Measurements from ENCODE around the gene LDLRAD3.

LDLRAD3 gene

GRCh38 chr11:36033936-36034335 is 90.1 kb downstream of the LDLRAD3 start:
- Histone ChIP-seq H4K20me1 (ENCODE audit: insufficient read depth, low read length) (no peaks in the 10 kb centered on the region), H3K9ac (ENCODE audit: low read length) (no peak overlapping the region), H3K4me3 (ENCODE audit: low read length) (no peak overlapping the region), H3K36me3 (replicated peaks; ENCODE audit: low read depth, low read length) (no peaks in the 10 kb centered on the region), H3K4me2 (ENCODE audit: low read length) (no peak overlapping the region), H3K4me1 (ENCODE audit: low read length) (no peaks in the 10 kb centered on the region), H3K79me2 (ENCODE audit: low read length) (no peaks in the 10 kb centered on the region), H3K27ac (ENCODE audit: low read length) (no peak overlapping the region), H3K27me3 (ENCODE audit: low read depth, low read length) (peaks cover 15% of the 10 kb centered on the region; the same call in 1 of the 2 replicates), H2AFZ (ENCODE audit: low read depth, low read length) (no peak overlapping the region), H3K9me3 (ENCODE audit: insufficient read depth, low read length) (no peaks in the 10 kb centered on the region)
- TF ChIP-seq CTCF (IDR thresholded peaks at IDR 0.05; ENCODE audit: low read depth, low read length) (no peak), EZH2phosphoT487 (IDR thresholded peaks at IDR 0.05; ENCODE audit: low read depth) (no peak)

- Histone ChIP-seq H4K20me1 (ENCODE audit: insufficient read depth, low read length) (no peaks in the 10 kb centered on the region), H3K27ac (ENCODE audit: low read length) (no peak overlapping the region), H3K79me2 (ENCODE audit: low read length) (no peaks in the 10 kb centered on the region), H3K9ac (ENCODE audit: low read length) (no peak overlapping the region), H3K27me3 (ENCODE audit: low read depth, low read length) (peaks cover 17% of the 10 kb centered on the region; the same call in 1 of the 2 replicates), H2AFZ (ENCODE audit: low read depth, low read length) (no peak overlapping the region), H3K9me3 (ENCODE audit: insufficient read depth, low read length) (no peaks in the 10 kb centered on the region), H3K36me3 (replicated peaks; ENCODE audit: low read depth, low read length) (no peaks in the 10 kb centered on the region), H3K4me3 (ENCODE audit: low read length) (no peak overlapping the region), H3K4me2 (ENCODE audit: low read length) (no peak overlapping the region), H3K4me1 (ENCODE audit: low read length) (no peaks in the 10 kb centered on the region)
- TF ChIP-seq EZH2phosphoT487 (IDR thresholded peaks at IDR 0.05; ENCODE audit: low read depth) (no peak), CTCF (IDR thresholded peaks at IDR 0.05; ENCODE audit: low read depth, low read length) (no peak)
These were observed 90.9 kb downstream of the LDLRAD3 start for GRCh38 chr11:36034551-36035331.

GRCh38 chr11:36035454-36035853 is 91.6 kb downstream of the LDLRAD3 start:
- Histone ChIP-seq H2AFZ (ENCODE audit: low read depth, low read length) (no peak overlapping the region), H3K36me3 (replicated peaks; ENCODE audit: low read depth, low read length) (no peaks in the 10 kb centered on the region), H4K20me1 (ENCODE audit: insufficient read depth, low read length) (no peaks in the 10 kb centered on the region), H3K27ac (ENCODE audit: low read length) (no peak overlapping the region), H3K9ac (ENCODE audit: low read length) (no peak overlapping the region), H3K4me3 (ENCODE audit: low read length) (no peak overlapping the region), H3K4me2 (ENCODE audit: low read length) (no peak overlapping the region), H3K9me3 (ENCODE audit: insufficient read depth, low read length) (no peaks in the 10 kb centered on the region), H3K79me2 (ENCODE audit: low read length) (no peaks in the 10 kb centered on the region), H3K27me3 (ENCODE audit: low read depth, low read length) (peaks cover 19% of the 10 kb centered on the region; the same call in 1 of the 2 replicates), H3K4me1 (ENCODE audit: low read length) (no peaks in the 10 kb centered on the region)
- TF ChIP-seq CTCF (IDR thresholded peaks at IDR 0.05; ENCODE audit: low read depth, low read length) (no peak), EZH2phosphoT487 (IDR thresholded peaks at IDR 0.05; ENCODE audit: low read depth) (no peak)

- H3K36me3 ChIP-seq (replicated peaks; ENCODE audit: low read depth, low read length): no peaks in the 10 kb centered on the region
- H3K27ac ChIP-seq (ENCODE audit: low read length): no peak overlapping the region
- no peak overlapping the region for H2AFZ ChIP-seq (ENCODE audit: low read depth, low read length)
- H3K79me2 ChIP-seq (ENCODE audit: low read length): no peaks in the 10 kb centered on the region
- H3K4me1 ChIP-seq (ENCODE audit: low read length): no peaks in the 10 kb centered on the region
- TF ChIP-seq CTCF (IDR thresholded peaks at IDR 0.05; ENCODE audit: low read depth, low read length) (no peak), EZH2phosphoT487 (IDR thresholded peaks at IDR 0.05; ENCODE audit: low read depth) (no peak)
- no peaks in the 10 kb centered on the region for H4K20me1 ChIP-seq (ENCODE audit: insufficient read depth, low read length)
- no peak overlapping the region for H3K4me2 ChIP-seq (ENCODE audit: low read length)
- peaks cover 19% of the 10 kb centered on the region; the same call in 1 of the 2 replicates for H3K27me3 ChIP-seq (ENCODE audit: low read depth, low read length)
- no peaks in the 10 kb centered on the region for H3K9me3 ChIP-seq (ENCODE audit: insufficient read depth, low read length)
- no peak overlapping the region for H3K9ac ChIP-seq (ENCODE audit: low read length)
- H3K4me3 ChIP-seq (ENCODE audit: low read length): no peak overlapping the region
These were observed 92.1 kb downstream of the LDLRAD3 start for GRCh38 chr11:36035999-36036398.
